ENCODE results near the gene LRRTM4.
"Not testable (repeated sequence)": the region's sequence is repeated elsewhere in the genome, so short reads cannot be mapped to it uniquely, and the experiment has no call there.

The LRRTM4 gene

DNA sequence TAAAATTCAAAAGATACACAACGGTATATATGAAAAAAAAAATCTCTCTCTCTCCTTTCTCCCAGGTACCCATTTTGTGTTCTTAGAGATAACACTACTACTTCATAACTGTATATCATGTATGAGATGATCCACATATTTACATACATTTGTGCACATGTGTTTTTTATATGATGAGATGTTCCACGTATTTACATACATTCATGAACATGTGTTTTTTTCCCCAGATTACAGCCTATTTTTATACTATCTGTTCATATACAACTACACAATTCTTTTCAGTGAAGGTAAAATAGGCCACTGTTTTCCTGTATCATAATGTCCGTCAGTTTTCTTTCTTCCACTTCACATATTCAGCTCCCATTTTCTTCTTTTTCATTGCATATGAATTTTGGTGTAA, 808.9 kb downstream of the LRRTM4 start:
- no peak for DNase-seq

DNA sequence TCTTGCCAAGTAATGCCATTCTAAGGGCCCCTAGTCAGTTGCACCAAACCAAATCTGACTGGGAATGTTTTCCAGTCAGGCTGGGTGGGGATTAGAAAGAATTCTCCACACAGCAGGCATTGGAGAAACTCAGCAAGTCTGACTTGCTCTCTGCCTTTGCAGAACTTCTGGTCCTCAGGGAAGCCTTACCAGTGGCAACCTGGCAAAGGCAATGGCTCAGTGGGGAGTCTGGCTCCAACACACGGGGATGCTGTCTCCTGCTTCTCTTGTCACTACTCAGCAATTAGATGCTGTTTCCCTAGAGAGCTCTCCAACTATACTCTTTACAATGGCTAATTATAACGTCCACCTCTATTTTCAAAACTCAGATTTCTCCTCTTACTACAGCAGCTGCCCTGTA, 810.7 kb downstream of the LRRTM4 start:
- DNase-seq: no peak

- DNase-seq: no peak
Observed at GRCh38 chr2:76700894-76701293, 821.3 kb downstream of the LRRTM4 start.

GRCh38 chr2:76697998-76698713, 824.0 kb downstream of the LRRTM4 start:
- not testable (repeated sequence) for DNase-seq

Measured in stimulated activated CD4-positive, alpha-beta T cell treated with anti-CD3 and anti-CD28 coated beads, Interleukin-4, amount 100 ng/mL, for 24 hours (primary cell).